Measurements from ENCODE around the gene MANBA.
"Not testable (repeated sequence)": the region's sequence is repeated elsewhere in the genome, so short reads cannot be mapped to it uniquely, and the experiment has no call there.

Gene MANBA

DNA sequence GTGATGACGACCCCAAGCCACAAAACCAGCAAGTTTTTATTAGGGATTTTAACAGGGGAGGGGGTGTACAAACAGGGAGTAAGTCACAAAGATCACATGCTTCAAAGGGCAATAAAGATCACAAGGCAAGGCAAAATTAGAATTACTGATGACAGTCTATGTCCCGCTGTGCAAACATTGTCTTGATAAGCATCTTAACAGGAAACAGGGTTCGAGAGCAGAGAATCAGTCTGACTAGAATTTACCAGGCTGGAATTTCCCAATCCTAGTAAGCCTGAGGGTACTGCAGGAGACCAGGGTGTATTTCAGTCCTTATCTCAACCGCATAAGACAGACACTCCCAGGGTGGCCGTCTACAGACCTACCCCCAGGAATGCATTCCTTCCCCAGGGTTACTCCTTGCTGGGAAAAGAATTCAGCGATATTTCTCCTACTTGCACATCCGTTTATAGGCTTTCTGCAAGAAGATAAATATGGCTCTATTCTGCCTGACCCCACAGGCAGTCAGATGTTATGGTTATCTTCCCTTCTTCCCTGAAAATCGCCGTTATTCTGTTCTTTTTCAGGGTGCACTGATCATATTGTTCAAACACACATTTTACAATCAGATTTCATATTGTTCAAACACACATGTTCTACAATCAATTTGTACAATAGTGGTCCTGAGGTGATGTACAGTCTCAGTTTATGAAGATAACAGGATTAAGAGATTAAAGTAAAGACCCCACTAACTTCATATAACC, 41.8 kb downstream of the MANBA start:
- not testable (repeated sequence) for FAIRE-seq

DNA sequence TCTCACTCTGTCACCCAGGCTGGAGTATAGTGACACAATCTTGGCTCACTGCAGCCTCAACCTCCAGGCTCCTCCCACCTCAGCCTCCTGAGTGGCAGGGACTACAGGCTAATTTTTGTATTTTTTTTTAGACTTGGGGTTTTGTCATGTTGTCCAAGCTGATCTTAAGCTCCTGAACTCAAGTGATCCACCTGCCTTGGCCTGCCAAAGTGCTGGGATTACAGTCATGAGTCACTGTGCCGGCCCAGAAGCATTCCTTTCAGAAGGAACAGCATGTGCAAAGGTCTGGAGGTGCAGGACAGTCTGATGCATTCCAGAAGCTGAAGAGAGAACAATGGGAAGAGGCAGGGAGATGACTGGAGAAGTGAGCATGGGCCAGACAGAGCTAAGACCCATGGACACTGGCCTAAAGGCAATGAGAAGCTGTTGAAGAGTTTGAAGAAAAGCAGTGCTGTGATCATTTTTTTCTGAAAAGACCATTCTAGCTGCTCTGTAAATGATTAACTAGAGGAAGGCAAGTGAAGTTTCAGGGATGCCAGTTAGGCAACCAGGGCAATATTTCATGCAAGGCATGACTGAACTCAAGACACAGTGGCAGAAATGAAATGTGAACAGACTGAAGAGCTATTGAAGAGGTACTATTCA, 43.2 kb downstream of the MANBA start:
- FAIRE-seq: no peak

DNA sequence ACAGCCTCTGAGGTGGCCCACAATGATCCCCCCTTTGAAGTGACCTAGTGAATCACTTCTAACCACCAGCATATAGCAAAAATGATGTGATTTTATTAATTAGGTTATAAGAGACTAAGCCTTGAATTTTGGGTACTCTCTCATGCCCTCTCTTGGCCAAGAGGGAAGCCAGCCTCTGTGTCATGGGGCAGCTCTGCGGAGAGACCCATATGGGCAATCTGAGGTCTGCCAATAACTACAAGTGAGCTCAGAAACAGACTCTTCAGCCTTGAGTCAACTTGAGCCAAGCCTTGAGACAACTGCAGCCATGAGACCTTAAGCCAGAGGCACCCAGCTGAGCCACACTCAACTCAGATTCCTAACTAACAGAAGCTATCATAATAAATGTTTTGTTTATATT, 45.7 kb downstream of the MANBA start:
- no peak for FAIRE-seq

DNA sequence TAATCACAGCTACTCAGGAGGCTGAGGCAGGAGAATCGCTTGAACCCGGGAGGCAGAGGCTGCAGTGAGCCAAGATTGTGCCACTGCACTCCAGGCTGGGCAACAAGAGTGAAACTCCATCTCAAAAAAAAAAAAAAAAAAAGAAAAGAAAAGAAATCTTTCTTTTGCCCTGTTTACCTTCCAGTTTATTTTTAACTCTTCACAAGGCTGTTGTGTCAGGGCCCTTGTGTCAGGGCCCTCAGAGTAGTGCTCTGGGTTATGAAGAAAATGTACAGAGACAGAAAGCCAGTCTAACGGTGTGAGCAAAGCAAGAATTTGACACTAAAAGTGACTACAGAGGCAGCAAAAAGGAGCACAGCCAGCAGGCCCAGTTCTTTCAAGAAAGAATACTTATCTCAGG, 47.0 kb downstream of the MANBA start:
- FAIRE-seq: not testable (repeated sequence)

DNA sequence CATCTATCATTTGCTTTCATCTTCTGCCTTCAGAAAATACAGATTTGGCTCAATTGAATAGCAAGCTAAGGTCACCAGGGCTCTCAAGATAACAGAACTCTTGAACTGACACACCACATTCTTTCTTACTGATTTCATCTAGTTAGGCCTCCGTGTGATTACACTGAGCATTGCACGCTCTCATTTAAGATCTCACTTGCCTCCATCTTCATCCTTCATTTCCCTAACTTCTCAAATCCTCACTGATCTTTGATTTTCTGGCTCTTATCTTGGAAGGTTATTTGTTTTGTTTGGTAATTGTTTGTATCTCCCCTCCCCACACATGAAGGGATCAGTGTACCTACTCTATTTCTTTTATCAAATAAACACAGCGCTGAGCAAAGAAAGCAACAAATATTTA, 47.7 kb downstream of the MANBA start:
- FAIRE-seq: no peak

DNA sequence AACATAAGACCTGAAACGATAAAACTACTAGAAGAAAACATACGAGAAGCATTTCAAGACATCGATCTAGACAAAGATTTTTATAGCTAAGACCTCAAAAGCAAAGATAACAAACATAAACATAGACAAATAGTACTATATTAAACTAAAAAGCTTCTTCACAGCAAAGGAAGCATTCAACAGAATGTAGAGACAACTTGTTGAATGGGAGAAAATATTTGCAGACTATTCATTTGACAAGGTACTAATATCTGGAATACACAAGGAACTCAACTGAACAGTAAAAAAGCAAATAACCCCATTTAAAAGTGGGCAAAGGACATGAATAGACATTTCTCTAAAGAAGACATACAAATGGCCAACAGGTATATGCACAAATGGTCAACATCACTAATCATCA, 49.8 kb downstream of the MANBA start:
- FAIRE-seq: no peak

DNA sequence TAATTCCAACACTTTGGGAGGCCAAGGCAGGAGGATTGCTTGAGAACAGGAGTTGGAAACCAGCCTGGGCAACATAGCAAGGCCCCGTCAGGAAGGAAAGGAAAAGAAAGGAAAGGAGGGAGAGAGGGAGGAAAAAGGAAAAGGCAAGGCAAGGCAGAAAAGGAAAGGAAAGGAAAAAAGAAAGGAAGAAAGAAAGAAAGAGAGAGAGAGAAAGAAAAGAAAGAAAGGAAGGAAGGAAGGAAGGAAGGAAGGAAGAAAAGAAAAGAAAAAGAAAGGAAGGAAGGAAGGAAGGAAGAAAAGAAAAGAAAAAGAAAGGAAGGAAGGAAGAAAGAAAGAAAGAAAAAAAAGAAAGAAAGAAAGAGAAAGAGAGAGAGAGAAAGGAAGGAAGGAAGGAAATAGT, 51.7 kb downstream of the MANBA start:
- not testable (repeated sequence) for FAIRE-seq

DNA sequence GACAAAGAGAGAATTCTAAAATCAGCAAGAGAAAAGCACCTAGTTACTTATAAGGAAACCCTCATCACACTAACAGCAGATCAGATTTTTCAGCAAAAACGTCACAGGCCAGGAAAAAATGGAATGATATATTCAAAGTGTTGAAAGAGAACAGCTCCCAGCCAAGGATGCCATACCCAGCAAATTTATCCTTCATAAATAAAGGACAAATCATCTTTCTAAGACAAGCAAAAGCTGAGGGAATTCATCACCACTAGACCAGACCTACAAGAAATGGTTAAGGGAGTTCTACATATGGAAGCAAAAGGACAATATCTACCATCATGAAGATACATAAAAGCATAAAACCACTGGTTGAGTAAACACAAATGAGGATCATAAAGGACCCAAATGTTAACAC, 53.6 kb downstream of the MANBA start:
- no peak for FAIRE-seq

DNA sequence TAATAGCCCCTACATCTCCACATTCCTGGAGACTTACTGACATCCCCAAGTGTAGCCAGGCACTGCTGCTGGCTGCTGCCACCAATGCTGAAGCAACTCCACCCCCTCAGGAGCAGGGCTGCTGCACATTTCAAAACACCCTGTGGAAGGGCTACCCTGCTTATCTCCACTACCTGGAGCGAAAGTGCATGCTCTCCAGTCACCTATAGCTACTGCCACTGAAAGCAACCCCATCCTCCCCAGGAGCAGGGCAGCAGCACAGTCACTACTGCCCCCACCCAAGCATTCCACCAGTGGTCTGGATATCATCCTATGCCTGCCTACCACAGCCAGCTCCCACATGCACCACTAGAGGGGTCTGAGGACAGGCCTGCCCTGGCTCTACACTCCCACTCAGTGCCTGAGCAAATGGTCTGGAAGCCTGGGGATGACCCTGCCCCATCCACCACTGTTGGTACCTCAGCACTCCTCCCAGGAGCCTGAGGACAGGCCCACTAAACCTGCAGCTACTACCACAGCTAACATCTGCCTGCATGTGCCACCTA, 55.3 kb downstream of the MANBA start:
- FAIRE-seq: no peak

DNA sequence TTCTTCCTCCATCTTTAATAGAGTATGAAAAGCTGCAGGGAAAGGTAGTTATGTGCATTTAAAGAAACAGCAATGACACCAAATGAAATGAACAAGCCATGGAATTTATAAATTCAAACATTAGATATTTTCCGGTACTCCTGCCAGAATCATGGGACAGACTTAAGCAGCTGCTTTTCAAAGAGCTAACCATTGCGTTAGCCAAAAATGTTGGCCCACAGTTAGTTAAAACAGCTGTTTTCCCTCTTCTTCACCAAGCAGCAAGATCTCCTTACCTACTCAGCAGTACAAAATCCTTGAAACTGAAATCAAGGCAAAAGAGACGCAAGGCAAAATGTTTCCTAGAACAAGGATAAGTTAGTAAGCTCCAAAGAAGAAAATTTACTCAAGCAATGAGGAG, 64.0 kb downstream of the MANBA start:
- FAIRE-seq: no peak

DNA sequence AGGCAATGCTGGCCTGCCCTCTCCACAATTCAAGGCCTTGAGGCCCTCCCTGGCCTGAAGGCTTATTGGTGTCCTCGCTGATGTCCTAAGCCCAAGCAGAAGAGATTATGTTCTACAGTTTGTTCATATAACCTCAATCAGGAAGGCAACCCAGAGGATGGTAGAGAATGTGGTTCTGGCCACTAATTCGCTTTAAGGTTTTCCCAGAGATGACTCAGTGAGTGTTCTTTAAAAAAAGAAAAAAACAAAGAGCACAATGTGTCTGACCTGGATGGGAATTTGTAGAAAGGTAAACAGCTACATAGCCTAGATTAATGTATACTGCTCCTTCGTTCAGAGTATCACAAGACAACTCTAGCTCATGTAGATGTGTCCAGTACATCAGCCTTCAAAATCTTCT, 66.0 kb downstream of the MANBA start:
- FAIRE-seq: no peak

DNA sequence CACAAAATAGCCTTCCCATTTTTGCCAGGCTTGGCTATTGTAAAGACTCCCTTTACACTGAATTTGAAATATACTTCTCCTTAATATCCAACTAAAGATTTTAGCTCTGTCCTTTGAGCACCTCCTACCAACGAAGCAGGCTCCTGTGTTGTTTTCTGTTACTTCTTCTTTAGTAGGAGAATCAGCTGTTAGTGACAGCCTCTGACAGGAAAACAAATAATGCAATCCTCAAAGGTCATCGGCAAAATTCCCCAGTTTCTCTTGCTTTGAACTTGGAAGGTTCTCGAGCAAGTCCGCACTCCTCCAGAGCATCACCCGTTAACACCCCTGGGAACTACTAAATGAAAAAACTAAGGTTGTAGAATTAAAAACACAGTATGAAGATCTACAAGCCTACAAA, 66.9 kb downstream of the MANBA start:
- FAIRE-seq: no peak

DNA sequence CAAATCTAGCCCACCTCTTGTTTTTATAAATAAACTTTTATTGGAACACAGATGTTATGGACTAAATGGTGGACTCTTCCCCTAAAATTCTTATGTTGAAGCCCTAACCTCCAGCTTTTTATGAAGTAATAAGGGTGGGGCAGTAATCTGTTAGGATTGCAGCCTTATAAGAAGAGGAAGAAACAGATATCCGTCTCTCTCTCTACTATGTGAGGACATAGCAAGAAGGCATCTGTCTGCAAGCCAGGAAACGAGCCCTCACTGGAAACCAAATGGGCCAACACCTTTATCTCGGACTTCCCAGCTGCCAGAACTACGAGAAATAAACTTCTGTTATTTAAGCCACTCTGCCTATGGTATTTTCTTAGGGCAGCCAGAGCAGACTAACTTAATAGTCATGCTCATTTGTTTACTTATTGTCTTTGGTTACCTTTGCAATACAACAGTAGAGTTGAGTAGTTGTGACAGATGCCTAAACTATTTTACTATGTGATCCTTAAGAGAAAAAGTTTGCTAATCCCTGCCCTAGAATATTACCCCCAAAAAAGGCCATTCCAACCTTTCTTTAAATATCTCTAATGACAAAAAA, 67.4 kb downstream of the MANBA start:
- FAIRE-seq: no peak

DNA sequence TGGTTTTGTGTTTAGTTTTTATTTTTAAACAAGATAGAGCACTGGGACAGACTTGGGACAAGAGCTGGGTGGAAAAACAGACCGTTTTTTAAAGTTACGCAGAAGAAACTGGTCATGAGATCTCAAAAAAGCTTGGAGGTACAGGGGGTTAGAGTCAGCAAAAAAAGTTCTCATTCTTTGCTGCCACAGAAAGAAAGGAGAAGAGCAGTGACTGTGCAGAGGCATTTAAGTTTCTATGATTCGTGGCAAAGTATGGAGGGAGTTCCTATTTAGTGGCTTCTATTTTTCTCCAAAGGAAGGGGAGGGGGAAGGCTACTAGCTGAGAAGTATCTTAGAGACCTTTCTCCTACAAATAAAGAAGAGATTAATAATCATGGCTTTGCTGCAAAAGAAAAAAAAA, 68.3 kb downstream of the MANBA start:
- FAIRE-seq: no peak

DNA sequence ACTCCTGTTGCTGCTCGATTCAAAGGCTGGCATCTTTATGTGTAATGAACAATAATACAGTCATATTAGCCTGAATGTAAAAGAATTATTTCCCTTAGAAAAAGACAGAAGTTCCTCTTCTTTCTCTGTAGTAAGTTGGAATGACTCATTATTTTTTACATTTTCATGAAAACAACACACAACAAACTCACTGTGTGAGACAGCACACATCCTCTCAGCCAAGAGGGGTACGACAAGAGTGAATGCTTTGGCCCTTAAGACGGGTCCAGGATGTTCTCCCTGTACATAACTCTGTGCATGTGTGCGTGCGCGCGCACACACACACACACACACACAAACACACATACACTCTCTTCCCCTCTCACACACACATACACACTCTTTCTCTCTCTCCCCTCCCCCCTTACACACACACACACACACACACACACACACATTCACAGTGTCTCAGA, 72.8 kb downstream of the MANBA start:
- no peak for FAIRE-seq

DNA sequence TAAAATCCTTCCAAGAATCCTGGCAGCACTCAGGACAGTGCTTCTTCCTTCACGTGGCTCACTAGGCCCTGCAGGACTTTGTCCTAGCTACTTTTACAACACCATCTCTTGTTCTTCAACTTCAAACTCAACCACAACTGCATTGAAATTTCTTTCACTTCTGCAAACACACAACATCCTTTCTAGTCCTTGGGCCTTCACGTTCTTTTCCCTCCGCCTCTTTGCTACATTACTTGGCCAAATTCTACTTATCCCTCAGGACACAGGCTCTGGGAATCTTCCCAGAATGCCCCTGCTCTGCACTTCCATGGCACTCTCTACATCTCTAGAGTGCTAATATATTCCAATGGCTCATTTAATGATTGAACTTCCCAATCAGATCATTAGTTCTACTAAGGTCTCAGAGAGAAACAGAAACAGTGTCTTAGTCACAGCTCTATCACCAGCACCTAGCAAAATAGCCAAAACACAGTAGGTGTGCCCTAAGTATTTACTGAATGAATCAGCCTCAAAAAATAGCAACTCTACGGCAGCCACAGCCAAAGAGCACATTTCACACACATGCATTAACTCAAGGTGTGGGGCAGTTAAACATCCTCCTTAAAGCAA, 73.3 kb downstream of the MANBA start:
- FAIRE-seq: no peak

DNA sequence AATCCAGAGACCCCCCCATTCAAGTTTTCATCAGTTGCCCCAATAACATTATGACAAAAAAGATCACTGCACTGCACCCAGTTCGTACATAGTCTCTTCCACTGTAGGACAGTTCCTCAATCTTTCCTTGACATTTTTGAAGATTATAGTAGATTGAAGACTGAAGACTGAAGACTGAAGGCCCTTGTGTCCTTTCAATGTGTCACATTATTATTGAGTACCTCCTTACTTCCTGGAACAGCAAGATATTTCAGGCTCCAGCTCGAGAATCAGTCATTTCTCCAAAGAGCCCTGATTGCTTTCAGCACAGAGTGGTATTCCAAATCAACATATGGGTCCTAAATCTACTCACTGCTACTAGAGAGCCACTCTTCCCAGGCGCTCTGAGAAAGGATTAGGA, 75.0 kb downstream of the MANBA start:
- FAIRE-seq: no peak

DNA sequence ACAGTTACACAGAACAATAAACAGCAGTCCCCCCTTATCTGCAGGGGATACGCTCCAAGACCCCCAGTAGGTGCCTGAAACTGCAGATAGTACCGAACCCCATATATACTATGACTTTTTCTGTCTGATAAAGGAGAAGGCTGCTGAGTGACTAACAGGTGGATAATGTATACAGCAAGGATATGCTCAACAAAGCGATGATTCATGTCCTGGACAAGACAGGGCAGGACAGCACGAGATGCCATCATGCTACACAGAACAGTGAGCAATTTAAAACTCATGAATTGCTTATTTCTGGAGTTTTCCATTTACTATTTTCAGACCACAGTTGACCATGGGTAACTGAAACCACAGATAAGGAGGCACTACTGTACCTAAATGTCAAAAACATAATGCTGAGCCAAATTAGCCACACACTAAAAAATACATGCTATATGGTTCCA, 76.1 kb downstream of the MANBA start:
- FAIRE-seq: no peak

DNA sequence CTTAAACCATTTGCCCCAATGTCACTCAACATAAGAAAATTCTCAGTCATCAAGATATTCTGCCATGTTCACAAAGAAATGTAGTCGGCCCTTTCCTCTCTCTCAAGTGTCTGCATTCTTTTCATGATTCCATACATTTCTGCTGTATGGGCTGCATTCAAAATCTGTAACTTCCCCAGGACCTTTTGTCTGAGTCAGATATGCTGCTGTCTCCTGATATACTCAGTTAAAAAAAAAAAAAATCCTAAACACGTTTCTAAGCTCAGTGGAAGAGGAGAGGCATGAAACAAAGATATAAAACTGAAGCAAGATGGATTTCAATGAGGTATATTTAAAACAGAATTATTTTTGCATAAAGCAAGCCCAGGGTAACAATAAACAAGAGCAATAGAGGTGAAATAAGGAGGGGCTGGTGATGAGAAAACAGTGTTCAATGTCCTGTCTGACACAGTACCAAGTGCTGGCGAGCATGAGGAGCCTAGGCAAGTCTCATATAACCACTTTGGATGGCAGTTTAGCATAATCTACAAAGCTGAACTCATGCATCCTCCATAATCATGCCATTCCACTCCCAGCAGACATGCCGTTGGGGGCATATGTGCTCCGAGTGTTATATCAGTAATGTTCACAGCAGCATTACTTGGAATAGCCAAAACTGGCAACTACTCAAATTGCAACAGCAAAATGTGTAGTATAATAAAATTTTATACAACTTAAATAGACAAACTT, 76.7 kb downstream of the MANBA start:
- FAIRE-seq: no peak

DNA sequence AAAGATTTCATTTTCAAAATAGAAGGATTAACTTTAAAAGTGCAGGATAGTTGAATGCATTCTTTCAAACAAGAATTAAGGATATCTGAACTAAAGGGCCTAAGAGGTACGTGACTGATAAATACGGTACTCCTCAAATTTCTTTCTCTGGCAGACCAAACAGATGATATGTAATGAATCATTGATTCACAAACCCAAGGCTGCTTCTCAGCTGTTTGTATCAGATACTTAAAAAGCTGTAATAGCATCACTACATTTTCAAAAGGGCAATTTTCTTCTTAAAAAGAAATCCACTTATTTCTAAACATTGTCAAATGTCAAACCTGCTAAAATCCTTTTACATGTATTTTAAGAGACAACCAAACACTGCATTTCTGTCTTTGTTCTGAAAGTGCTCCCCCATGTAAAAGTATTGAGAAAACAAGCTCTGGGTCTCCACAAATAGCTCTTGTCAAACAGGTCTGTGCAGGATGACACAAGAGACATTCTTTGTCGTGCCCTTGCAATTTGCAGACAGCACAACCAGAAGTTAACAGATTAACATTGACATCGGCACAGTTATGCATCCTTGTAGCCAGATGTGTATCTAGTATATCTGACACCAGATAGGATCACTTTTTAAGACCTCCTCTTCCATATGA, 82.0 kb downstream of the MANBA start:
- no peak for FAIRE-seq

DNA sequence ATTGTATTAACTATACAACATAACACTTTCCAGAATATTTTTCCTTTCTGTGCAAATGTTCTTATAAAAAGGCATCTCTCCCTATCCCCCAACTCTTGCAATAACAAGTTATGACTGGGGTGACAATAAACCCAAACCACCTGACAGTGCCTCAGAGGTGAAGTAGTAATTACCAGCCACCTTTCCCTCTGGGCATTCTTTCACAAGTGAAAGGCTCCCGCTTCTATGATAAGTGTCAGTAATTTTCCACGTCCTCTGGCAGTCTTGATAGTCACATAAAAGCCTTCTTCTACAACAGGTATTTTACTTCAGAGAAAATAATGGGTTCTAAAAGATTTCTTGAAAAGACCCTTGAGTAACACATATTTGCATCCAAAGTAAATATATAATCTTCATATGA, 82.7 kb downstream of the MANBA start:
- no peak for FAIRE-seq

DNA sequence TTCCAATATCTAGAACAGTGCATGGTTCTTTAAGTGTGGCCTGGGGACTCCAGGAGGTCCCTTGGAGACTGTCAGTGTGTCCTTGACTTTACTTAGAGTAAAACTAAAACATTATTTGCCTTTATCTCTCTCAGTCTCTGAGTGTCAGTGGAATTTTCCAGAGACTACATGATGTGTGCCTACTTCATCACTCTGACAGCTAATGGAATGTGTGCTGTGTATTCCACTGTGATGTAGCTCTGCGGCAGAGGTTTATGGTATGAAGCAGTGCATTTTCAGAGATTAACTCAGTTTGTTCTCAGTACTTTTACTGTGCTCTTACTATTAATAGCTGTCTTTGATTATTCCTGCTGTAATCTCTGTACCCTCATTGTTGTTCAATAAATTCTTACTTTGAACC, 85.6 kb downstream of the MANBA start:
- no peak for FAIRE-seq
